ENCODE results near the gene RCE1.

DNA sequence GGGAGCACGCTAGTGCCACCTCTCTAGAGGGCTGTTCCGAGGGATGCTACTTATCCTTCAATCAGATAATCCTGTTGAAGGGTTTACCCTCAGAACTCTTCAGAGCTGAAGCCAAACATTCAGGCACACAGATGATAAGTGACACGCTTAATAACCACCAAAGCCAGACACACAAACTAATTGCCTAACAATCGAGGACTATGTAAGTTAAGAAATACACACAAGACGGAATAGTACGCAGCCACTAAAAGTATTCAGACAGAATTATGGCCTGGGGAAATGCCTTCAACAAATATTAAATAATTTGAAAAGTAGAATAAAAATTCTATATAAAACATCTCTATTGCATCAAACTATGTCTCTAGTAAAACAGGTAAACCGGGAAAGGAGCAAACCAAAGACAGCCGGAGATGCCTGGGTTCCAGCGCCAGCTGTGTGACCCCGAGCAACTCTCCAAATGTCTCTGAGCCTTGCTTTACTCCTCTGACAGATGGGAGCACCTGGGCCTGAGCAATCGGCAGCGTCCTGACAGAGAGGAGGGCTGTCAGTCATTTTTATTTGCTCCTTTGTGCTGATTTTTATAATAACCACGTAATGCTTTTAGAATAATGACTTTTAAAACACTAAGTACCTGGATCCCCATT lies 25.0 kb downstream of the RCE1 start:
- TF ChIP-seq POLR2A (IDR thresholded peaks at IDR 0.05): no peak
- TF ChIP-seq, protein P1, sequence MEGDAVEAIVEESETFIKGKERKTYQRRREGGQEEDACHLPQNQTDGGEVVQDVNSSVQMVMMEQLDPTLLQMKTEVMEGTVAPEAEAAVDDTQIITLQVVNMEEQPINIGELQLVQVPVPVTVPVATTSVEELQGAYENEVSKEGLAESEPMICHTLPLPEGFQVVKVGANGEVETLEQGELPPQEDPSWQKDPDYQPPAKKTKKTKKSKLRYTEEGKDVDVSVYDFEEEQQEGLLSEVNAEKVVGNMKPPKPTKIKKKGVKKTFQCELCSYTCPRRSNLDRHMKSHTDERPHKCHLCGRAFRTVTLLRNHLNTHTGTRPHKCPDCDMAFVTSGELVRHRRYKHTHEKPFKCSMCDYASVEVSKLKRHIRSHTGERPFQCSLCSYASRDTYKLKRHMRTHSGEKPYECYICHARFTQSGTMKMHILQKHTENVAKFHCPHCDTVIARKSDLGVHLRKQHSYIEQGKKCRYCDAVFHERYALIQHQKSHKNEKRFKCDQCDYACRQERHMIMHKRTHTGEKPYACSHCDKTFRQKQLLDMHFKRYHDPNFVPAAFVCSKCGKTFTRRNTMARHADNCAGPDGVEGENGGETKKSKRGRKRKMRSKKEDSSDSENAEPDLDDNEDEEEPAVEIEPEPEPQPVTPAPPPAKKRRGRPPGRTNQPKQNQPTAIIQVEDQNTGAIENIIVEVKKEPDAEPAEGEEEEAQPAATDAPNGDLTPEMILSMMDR (IDR thresholded peaks at IDR 0.05): no peak

Measured in testis (tissue), 2 donors.